ENCODE data around the gene LDLRAD3. TPM values are rescaled to one million over a fixed set of nuclear protein-coding genes. Genes with fewer than 3 reads are reported as not detected.

The LDLRAD3 gene
- total RNA-seq, 1 donor = 10.5 TPM

- Histone ChIP-seq H3K4me3 (ENCODE audit: insufficient read depth, low read length) (no peak overlapping the region), H3K36me3 (ENCODE audit: insufficient read depth, low read length) (no peaks in the 10 kb centered on the region), H4K20me1 (ENCODE audit: insufficient read depth, low read length) (no peaks in the 10 kb centered on the region), H2AFZ (ENCODE audit: low read length) (no peak overlapping the region), H3K4me1 (ENCODE audit: insufficient read depth, low read length) (peaks cover 26% of the 10 kb centered on the region), H3K4me2 (ENCODE audit: insufficient read depth, low read length) (no peak overlapping the region), H3K79me2 (ENCODE audit: insufficient read depth, low read length) (no peaks in the 10 kb centered on the region), H3K9me3 (ENCODE audit: low read depth, low read length) (no peaks in the 10 kb centered on the region), H3K27ac (ENCODE audit: low read depth, low read length) (no peak overlapping the region), H3K27me3 (ENCODE audit: insufficient read depth, low read length) (no peaks in the 10 kb centered on the region)
- no peak for TF ChIP-seq CTCF (IDR thresholded peaks at IDR 0.05; ENCODE audit: extremely low read depth, low read depth, low read length)
- no peak for DNase-seq (ENCODE audit: insufficient read length, low spot score, missing footprints)
Observed at GRCh38 chr11:36094164-36094563, 150.3 kb downstream of the LDLRAD3 start.

- TF ChIP-seq CTCF (IDR thresholded peaks at IDR 0.05; ENCODE audit: extremely low read depth, low read depth, low read length) = no peak
Observed at GRCh38 chr11:36095716-36096115, 151.9 kb downstream of the LDLRAD3 start.

GRCh38 chr11:36097219-36097650, 153.4 kb downstream of the LDLRAD3 start:
- H3K4me3 ChIP-seq (ENCODE audit: insufficient read depth, low read length) = no peak overlapping the region
- H3K27ac ChIP-seq (ENCODE audit: low read depth, low read length) = no peak overlapping the region
- no peaks in the 10 kb centered on the region for H3K27me3 ChIP-seq (ENCODE audit: insufficient read depth, low read length)
- no peaks in the 10 kb centered on the region for H3K9me3 ChIP-seq (ENCODE audit: low read depth, low read length)
- H3K4me1 ChIP-seq (ENCODE audit: insufficient read depth, low read length) = peaks cover 10% of the 10 kb centered on the region
- no peaks in the 10 kb centered on the region for H4K20me1 ChIP-seq (ENCODE audit: insufficient read depth, low read length)
- DNase-seq (ENCODE audit: insufficient read length, low spot score, missing footprints) = no peak
- no peak overlapping the region for H2AFZ ChIP-seq (ENCODE audit: low read length)
- no peak for TF ChIP-seq CTCF (IDR thresholded peaks at IDR 0.05; ENCODE audit: extremely low read depth, low read depth, low read length)
- no peaks in the 10 kb centered on the region for H3K79me2 ChIP-seq (ENCODE audit: insufficient read depth, low read length)
- H3K36me3 ChIP-seq (ENCODE audit: insufficient read depth, low read length) = no peaks in the 10 kb centered on the region
- no peak overlapping the region for H3K4me2 ChIP-seq (ENCODE audit: insufficient read depth, low read length)

More at GRCh38 chr11:36095716-36096115, 151.9 kb downstream of the LDLRAD3 start:
- Histone ChIP-seq H3K9me3 (ENCODE audit: low read depth, low read length) (no peaks in the 10 kb centered on the region), H3K36me3 (ENCODE audit: insufficient read depth, low read length) (no peaks in the 10 kb centered on the region), H3K27ac (ENCODE audit: low read depth, low read length) (no peak overlapping the region), H3K4me1 (ENCODE audit: insufficient read depth, low read length) (peaks cover 23% of the 10 kb centered on the region), H3K27me3 (ENCODE audit: insufficient read depth, low read length) (no peaks in the 10 kb centered on the region), H3K4me3 (ENCODE audit: insufficient read depth, low read length) (no peak overlapping the region), H2AFZ (ENCODE audit: low read length) (no peak overlapping the region), H4K20me1 (ENCODE audit: insufficient read depth, low read length) (no peaks in the 10 kb centered on the region), H3K4me2 (ENCODE audit: insufficient read depth, low read length) (no peak overlapping the region), H3K79me2 (ENCODE audit: insufficient read depth, low read length) (no peaks in the 10 kb centered on the region)
- DNase-seq (ENCODE audit: insufficient read length, low spot score, missing footprints) = no peak

GRCh38 chr11:36098087-36098486, 154.2 kb downstream of the LDLRAD3 start:
- no peak for DNase-seq (ENCODE audit: insufficient read length, low spot score, missing footprints)
- H3K4me3 ChIP-seq (ENCODE audit: insufficient read depth, low read length) = no peak overlapping the region

More at GRCh38 chr11:36098087-36098486, 154.2 kb downstream of the LDLRAD3 start:
- H3K4me2 ChIP-seq (ENCODE audit: insufficient read depth, low read length) = no peak overlapping the region
- H3K27ac ChIP-seq (ENCODE audit: low read depth, low read length) = no peak overlapping the region
- H3K27me3 ChIP-seq (ENCODE audit: insufficient read depth, low read length) = no peaks in the 10 kb centered on the region
- no peaks in the 10 kb centered on the region for H4K20me1 ChIP-seq (ENCODE audit: insufficient read depth, low read length)
- peaks cover 3% of the 10 kb centered on the region for H3K4me1 ChIP-seq (ENCODE audit: insufficient read depth, low read length)
- H2AFZ ChIP-seq (ENCODE audit: low read length) = no peak overlapping the region
- TF ChIP-seq CTCF (IDR thresholded peaks at IDR 0.05; ENCODE audit: extremely low read depth, low read depth, low read length) = no peak
- H3K36me3 ChIP-seq (ENCODE audit: insufficient read depth, low read length) = no peaks in the 10 kb centered on the region
- H3K9me3 ChIP-seq (ENCODE audit: low read depth, low read length) = no peaks in the 10 kb centered on the region
- no peaks in the 10 kb centered on the region for H3K79me2 ChIP-seq (ENCODE audit: insufficient read depth, low read length)

Measured in osteoblast (primary cell).